MCF 10A (cell line): Measurements from ENCODE around the gene CLEC2L. TPM values are rescaled to one million over a fixed set of nuclear protein-coding genes. Genes with fewer than 3 reads are reported as not detected.
"Not testable (repeated sequence)": the region's sequence is repeated elsewhere in the genome, so short reads cannot be mapped to it uniquely, and the experiment has no call there.

Experiments
- BruUV-seq: library from RNA; stranded (reverse); fragments of 400-500 nt; replicated peaks from 2 replicates; lab custom pipeline; 2021; lab: Mats Ljungman, UMichigan
- CTCF ChIA-PET: fragments of 300-600 bp; sonication (Branson Sonifier 250); formaldehyde crosslinking; extraction: SDS; loops from one replicate; lab custom pipeline; 2021; ENCODE audit warnings: antibody characterized with exemption, inconsistent platforms; lab: Yijun Ruan, JAX
- POLR2A ChIA-PET: fragments of 300-600, 350-650 bp; sonication (Branson Sonifier 250); formaldehyde crosslinking; extraction: SDS; loops from one replicate; lab custom pipeline; 2020; ENCODE audit warnings: antibody characterized with exemption, inconsistent platforms; lab: Yijun Ruan, JAX
- DNase-seq: peaks from one replicate; pipeline ENCODE4 v3.0.0-alpha.2; 2018; ENCODE audit not compliant: unreplicated experiment
- H3K27ac Mint-ChIP-seq: one replicate; pipeline ENCODE4 v1.8.0; 2022; ENCODE audit warnings: mild to moderate bottlenecking, low read depth, mixed read lengths; ENCODE audit not compliant: unreplicated experiment
- H3K27me3 Mint-ChIP-seq: one replicate; pipeline ENCODE4 v1.8.0; 2022; ENCODE audit warnings: mixed read lengths; ENCODE audit not compliant: insufficient read depth, unreplicated experiment
- H3K36me3 Mint-ChIP-seq: one replicate; pipeline ENCODE4 v1.8.0; 2022; ENCODE audit warnings: mild to moderate bottlenecking, moderate library complexity, mixed read lengths; ENCODE audit not compliant: insufficient read depth, unreplicated experiment
- H3K4me1 Mint-ChIP-seq: one replicate; pipeline ENCODE4 v1.8.0; 2022; ENCODE audit warnings: mixed read lengths; ENCODE audit not compliant: insufficient read depth, unreplicated experiment
- H3K4me3 Mint-ChIP-seq: one replicate; pipeline ENCODE4 v1.8.0; 2022; ENCODE audit warnings: mild to moderate bottlenecking, moderate library complexity, mixed read lengths; ENCODE audit not compliant: unreplicated experiment
- H3K9me3 Mint-ChIP-seq: one replicate; pipeline ENCODE4 v1.8.0; 2022; ENCODE audit warnings: mixed read lengths; ENCODE audit not compliant: unreplicated experiment
- CTCF ChIP-seq: fragments of 200-600 bp; IDR thresholded peaks from one replicate; pipeline ENCODE4 v1.8.0; 2022; ENCODE audit warnings: antibody characterized with exemption, mild to moderate bottlenecking; ENCODE audit not compliant: unreplicated experiment
- intact Hi-C: fragments of 100-400 bp; cut with micrococcal nuclease; formaldehyde crosslinking; loops from 2 replicates; pipeline ENCODE4 v1.14.1; 2022
- total RNA-seq: library from RNA; stranded (reverse); gene quantifications from 2 replicates; pipeline ENCODE4 v1.2.3, GENCODE V29; 2022

The CLEC2L gene
- total RNA-seq, 1 experiment from 2014 or later = not detected

GRCh38 chr7:139548302-139549028, 25.0 kb downstream of the CLEC2L start:
- no peaks in the 10 kb centered on the region for H3K9me3 Mint-ChIP-seq
- H3K27me3 Mint-ChIP-seq = peaks cover 2% of the 10 kb centered on the region
- H3K4me1 Mint-ChIP-seq = no peaks in the 10 kb centered on the region
- ChIA-PET CTCF (interaction anchor here (0.8 kb wide), 1 partner anchor 22 kb away, joined by 5 read pairs; no protein-coding TSS in a partner anchor), POLR2A (no interaction called here)
- H3K36me3 Mint-ChIP-seq = no peaks in the 10 kb centered on the region
- intact Hi-C loops = no loop called here
- no peak overlapping the region for H3K27ac Mint-ChIP-seq
- TF ChIP-seq CTCF = no peak
- no TSS peak for BruUV-seq
- DNase-seq = no peak
- no peak overlapping the region for H3K4me3 Mint-ChIP-seq

GRCh38 chr7:139553991-139554700, 30.7 kb downstream of the CLEC2L start:
- CTCF ChIA-PET = interaction anchor here (1.0 to 1.2 kb wide), 2 partner anchors 13 to 447 kb away, joined by 3 to 4 read pairs; no protein-coding TSS in a partner anchor
- DNase-seq, H3K27me3 Mint-ChIP-seq, H3K36me3 Mint-ChIP-seq, H3K27ac Mint-ChIP-seq, H3K9me3 Mint-ChIP-seq, POLR2A ChIA-PET, intact Hi-C loops, H3K4me3 Mint-ChIP-seq, BruUV-seq, H3K4me1 Mint-ChIP-seq: not testable (repeated sequence)

GRCh38 chr7:139557857-139558581, 34.5 kb downstream of the CLEC2L start:
- H3K27ac Mint-ChIP-seq = no peak overlapping the region
- TSS peak; percentile 6 for BruUV-seq

More at GRCh38 chr7:139557857-139558581, 34.5 kb downstream of the CLEC2L start:
- intact Hi-C loops = no loop called here
- no peak for TF ChIP-seq CTCF
- ChIA-PET CTCF (interaction anchor here (0.7 to 1.1 kb wide), 3 partner anchors 9 to 45 kb away, joined by 3 read pairs; no protein-coding TSS in a partner anchor), POLR2A (interaction anchor here (1.0 kb wide), 1 partner anchor 48 kb away, joined by 3 read pairs; no protein-coding TSS in a partner anchor)
- Mint-ChIP-seq H3K4me1 (no peaks in the 10 kb centered on the region), H3K9me3 (no peaks in the 10 kb centered on the region), H3K36me3 (peaks cover 6% of the 10 kb centered on the region), H3K4me3 (no peak overlapping the region), H3K27me3 (no peaks in the 10 kb centered on the region)
- DNase-seq = no peak
